CD14-positive monocyte (primary cell): ENCODE measurements around the gene ANAPC16. TPM values are rescaled to one million over a fixed set of nuclear protein-coding genes. Genes with fewer than 3 reads are reported as not detected.

Experiments used
- DNase-seq, 3 donors: peaks; one replicate each; pipeline ENCODE4 v3.0.0-alpha.2; 2011 to 2022
- H2AFZ ChIP-seq: 2 replicates; pipeline ENCODE4 v1.6.0; 2012; ENCODE audit warnings: mild to moderate bottlenecking, low read depth, low read length, inconsistent platforms; ENCODE audit not compliant: insufficient read depth, poor library complexity, severe bottlenecking
- H3K27ac ChIP-seq, 2 donors: 1 replicate in 1 of 2; 2 replicates in 1 of 2; pipeline ENCODE4 v1.5.1; 2012 to 2013; ENCODE audit warnings: low read length in 2 of 2, control low read depth in 1 of 2, inconsistent platforms in 1 of 2, low read depth in 1 of 2, mild to moderate bottlenecking in 1 of 2
- H3K27me3 ChIP-seq, 2 donors: one replicate each; pipeline versions ENCODE4 v1.6.0 to v1.6.1; 2011 to 2013; ENCODE audit warnings: low read length in 2 of 2; ENCODE audit not compliant: control insufficient read depth in 2 of 2, insufficient read depth in 2 of 2
- H3K36me3 ChIP-seq, 2 donors: replicated peaks in 1 of 2; 1 replicate in 1 of 2; 2 replicates in 1 of 2; pipeline versions ENCODE4 v1.5.1 to v1.6.1; 2012 to 2013; ENCODE audit warnings: low read length in 2 of 2, control low read depth in 1 of 2, inconsistent platforms in 1 of 2, mild to moderate bottlenecking in 1 of 2; ENCODE audit not compliant: insufficient read depth in 2 of 2, control insufficient read depth in 1 of 2
- H3K4me1 ChIP-seq, 2 donors: 1 replicate in 1 of 2; 2 replicates in 1 of 2; pipeline versions ENCODE4 v1.5.1 to v1.6.1; 2012 to 2013; ENCODE audit warnings: low read length in 2 of 2, control low read depth in 1 of 2, inconsistent platforms in 1 of 2, mild to moderate bottlenecking in 1 of 2, moderate library complexity in 1 of 2; ENCODE audit not compliant: insufficient read depth in 2 of 2, control insufficient read depth in 1 of 2
- H3K4me2 ChIP-seq: replicated peaks from 2 replicates; pipeline ENCODE3; 2012; ENCODE audit warnings: low read length, moderate library complexity, mild to moderate bottlenecking; ENCODE audit not compliant: poor library complexity, severe bottlenecking; ENCODE audit errors: extremely low read depth
- H3K4me3 ChIP-seq, 3 experiments: fragments of 200-600 bp in 1 of 3; sonication (generic) in 1 of 3; replicated peaks in 1 of 3; 1 replicate in 2 of 3; 2 replicates in 1 of 3; pipeline ENCODE4 v1.5.1; 2011 to 2013; ENCODE audit warnings: low read length in 3 of 3, mild to moderate bottlenecking in 3 of 3, control low read depth in 2 of 3, low read depth in 2 of 3, inconsistent platforms in 1 of 3, moderate library complexity in 1 of 3
- H3K79me2 ChIP-seq: 2 replicates; pipeline ENCODE4 v1.6.0; 2012; ENCODE audit warnings: mild to moderate bottlenecking, control low read depth, inconsistent platforms, low read length, moderate library complexity; ENCODE audit not compliant: insufficient read depth
- H3K9ac ChIP-seq: 2 replicates; pipeline ENCODE4 v1.6.0; 2017; ENCODE audit warnings: low read length, mild to moderate bottlenecking; ENCODE audit not compliant: insufficient read depth, poor library complexity, severe bottlenecking
- H3K9me3 ChIP-seq, 2 donors: replicated peaks in 1 of 2; 1 replicate in 1 of 2; 2 replicates in 1 of 2; pipeline versions ENCODE4 v1.5.1 to v1.6.1; 2012 to 2013; ENCODE audit warnings: low read length in 2 of 2, control low read depth in 1 of 2; ENCODE audit not compliant: control insufficient read depth in 1 of 2, insufficient read depth in 1 of 2
- H4K20me1 ChIP-seq: 2 replicates; pipeline ENCODE4 v1.6.0; 2012; ENCODE audit warnings: mild to moderate bottlenecking, low read length, control low read depth, moderate library complexity; ENCODE audit not compliant: insufficient read depth
- H3K27ac Mint-ChIP-seq, 7 donors: one replicate each; pipeline ENCODE4 v1.8.0; 2020; ENCODE audit warnings: mild to moderate bottlenecking in 7 of 7, mixed read lengths in 7 of 7, moderate library complexity in 6 of 7, inconsistent platforms in 2 of 7
- H3K27me3 Mint-ChIP-seq, 3 donors: one replicate each; pipeline ENCODE4 v1.8.0; 2021 to 2022; ENCODE audit warnings: low read depth in 3 of 3, mild to moderate bottlenecking in 3 of 3, mixed read lengths in 3 of 3, moderate library complexity in 3 of 3, inconsistent platforms in 1 of 3
- H3K36me3 Mint-ChIP-seq, 2 donors: one replicate each; pipeline ENCODE4 v1.8.0; 2020; ENCODE audit warnings: mixed read lengths in 2 of 2, inconsistent platforms in 1 of 2, mild to moderate bottlenecking in 1 of 2
- H3K4me1 Mint-ChIP-seq: one replicate; pipeline ENCODE4 v1.8.0; 2020; ENCODE audit warnings: mild to moderate bottlenecking, mixed read lengths
- H3K4me3 Mint-ChIP-seq, 2 donors: one replicate each; pipeline ENCODE4 v1.8.0; 2020; ENCODE audit warnings: mild to moderate bottlenecking in 2 of 2, mixed read lengths in 2 of 2, moderate library complexity in 1 of 2
- H3K9me3 Mint-ChIP-seq, 7 donors: one replicate each; pipeline ENCODE4 v1.8.0; 2020 to 2022; ENCODE audit warnings: mixed read lengths in 7 of 7, mild to moderate bottlenecking in 6 of 7, moderate library complexity in 6 of 7, inconsistent platforms in 2 of 7
- CTCF ChIP-seq: fragments of 200-600 bp; IDR thresholded peaks from one replicate; pipeline ENCODE4 v1.8.0; 2022; ENCODE audit warnings: antibody characterized with exemption, mild to moderate bottlenecking
- WGBS: methylation state at CpG from one replicate; pipeline ENCODE4 v1.1.5; 2013; ENCODE audit warnings: missing lambda C conversion rate; ENCODE audit not compliant: insufficient coverage; 5-methylcytosine and 5-hydroxymethylcytosine counted together
- intact Hi-C, 2 donors: fragments of 100-400 bp; cut with micrococcal nuclease; formaldehyde crosslinking; loops; one replicate each; pipeline versions ENCODE4 v1.15.0 to v1.15.1; 2023
- polyA plus RNA-seq, 3 donors: library from polyadenylated mRNA; depleted of rRNA in 1 of 3; unstranded in 2 of 3; stranded (reverse) in 1 of 3; fragments of 300-500 nt in 2 of 3; fragments of >200 nt in 1 of 3; fragmentation: Illumina TruSeq in 2 of 3; gene quantifications; 1 replicate in 2 of 3; 2 replicates in 1 of 3; pipeline ENCODE4 v1.2.3, GENCODE V29; 2012 to 2021

ANAPC16 gene
- polyA plus RNA-seq, 3 donors, result 65.5 to 167 (median 148) TPM

GRCh38 chr10:72175149-72175548, 40.7 kb upstream of the ANAPC16 start:
- H3K9me3 Mint-ChIP-seq, result peaks cover 0 to 2% (median 0%) of the 10 kb centered on the region in 7 donors
- Histone ChIP-seq H2AFZ (no peak overlapping the region), H3K9me3 (no peaks in the 10 kb centered on the region), H3K4me3 (no peak overlapping the region), H3K27ac (peak overlapping the region in 1 of 2 donors; percentile 17), H3K36me3 (peaks cover 5 to 21% of the 10 kb centered on the region in 2 donors), H3K79me2 (no peaks in the 10 kb centered on the region), H4K20me1 (no peaks in the 10 kb centered on the region), H3K4me2 (no peak overlapping the region), H3K9ac (no peak overlapping the region), H3K27me3 (no peaks in the 10 kb centered on the region), H3K4me1 (peaks cover 20 to 27% of the 10 kb centered on the region in 2 donors)
- intact Hi-C loops, result no loop called here
- DNase-seq, result peak in 1 of 3 donors; percentile 7
- H3K27ac Mint-ChIP-seq, result no peak overlapping the region
- no CpG with 5 or more reads among the region's 1 CpG for WGBS
- H3K4me1 Mint-ChIP-seq, result peaks cover 18% of the 10 kb centered on the region
- H3K27me3 Mint-ChIP-seq, result peaks cover 0 to 1% (median 0%) of the 10 kb centered on the region in 3 donors
- no peak for TF ChIP-seq CTCF
- H3K36me3 Mint-ChIP-seq, result peaks cover 16% of the 10 kb centered on the region in 2 donors
- H3K4me3 Mint-ChIP-seq, result no peak overlapping the region

- Histone ChIP-seq H3K79me2 (no peaks in the 10 kb centered on the region), H3K4me3 (no peak overlapping the region), H3K36me3 (peaks cover 5 to 21% of the 10 kb centered on the region in 2 donors), H3K9me3 (no peaks in the 10 kb centered on the region), H3K27me3 (no peaks in the 10 kb centered on the region), H3K4me2 (no peak overlapping the region), H2AFZ (no peak overlapping the region), H3K27ac (no peak overlapping the region), H3K9ac (no peak overlapping the region), H4K20me1 (no peaks in the 10 kb centered on the region), H3K4me1 (peaks cover 17 to 19% of the 10 kb centered on the region in 2 donors)
- intact Hi-C loops, result no loop called here
- Mint-ChIP-seq H3K4me3 (no peak overlapping the region), H3K9me3 (peaks cover 0 to 4% (median 0%) of the 10 kb centered on the region in 7 donors), H3K27ac (no peak overlapping the region), H3K27me3 (peaks cover 0 to 1% (median 0%) of the 10 kb centered on the region in 3 donors), H3K4me1 (peaks cover 10% of the 10 kb centered on the region), H3K36me3 (peaks cover 18 to 24% of the 10 kb centered on the region in 2 donors)
- no peak for TF ChIP-seq CTCF
- no peak for DNase-seq
- 100% methylated on average over 1 of the region's 2 CpGs for WGBS
Observed at GRCh38 chr10:72176701-72177100, 39.1 kb upstream of the ANAPC16 start.
